NCI-H2196 treated with DMSO at 0.1 percent for 48 hours (cell line): ENCODE data around the gene RABGAP1.

Experiments used
- DNase-seq: peaks from one replicate; lab custom pipeline; 2025; ENCODE audit not compliant: unreplicated experiment; lab: John Stamatoyannopoulos, UW

RABGAP1 gene

GRCh38 chr9:123108976-123109375 lies 168.2 kb downstream of the RABGAP1 start:
- DNase-seq, result no peak

- no peak for DNase-seq
These were observed 168.9 kb downstream of the RABGAP1 start for GRCh38 chr9:123109540-123110279.

- no peak for DNase-seq
These were observed 170.7 kb downstream of the RABGAP1 start for GRCh38 chr9:123111427-123112014.

GRCh38 chr9:123112015-123112975 lies 171.5 kb downstream of the RABGAP1 start:
- no peak for DNase-seq

- DNase-seq, result no peak
These were observed 172.4 kb downstream of the RABGAP1 start for GRCh38 chr9:123113185-123113584.

- no peak for DNase-seq
These were observed 174.5 kb downstream of the RABGAP1 start for GRCh38 chr9:123115146-123115913.

GRCh38 chr9:123116036-123116435 lies 175.2 kb downstream of the RABGAP1 start:
- no peak for DNase-seq

- no peak for DNase-seq
These were observed 178.7 kb downstream of the RABGAP1 start for GRCh38 chr9:123119566-123119965.

GRCh38 chr9:123120131-123120530 lies 179.3 kb downstream of the RABGAP1 start:
- no peak for DNase-seq

GRCh38 chr9:123120953-123121352 lies 180.1 kb downstream of the RABGAP1 start:
- DNase-seq, result no peak

- DNase-seq, result no peak
These were observed 180.6 kb downstream of the RABGAP1 start for GRCh38 chr9:123121457-123121856.

GRCh38 chr9:123127512-123128075 lies 186.8 kb downstream of the RABGAP1 start:
- DNase-seq, result no peak

GRCh38 chr9:123128591-123128990 lies 187.8 kb downstream of the RABGAP1 start:
- no peak for DNase-seq

GRCh38 chr9:123129423-123129822 lies 188.6 kb downstream of the RABGAP1 start:
- no peak for DNase-seq

- no peak for DNase-seq
These were observed 190.4 kb downstream of the RABGAP1 start for GRCh38 chr9:123131258-123131657.

- no peak for DNase-seq
These were observed 191.2 kb downstream of the RABGAP1 start for GRCh38 chr9:123131993-123132392.

- DNase-seq, result no peak
These were observed 191.9 kb downstream of the RABGAP1 start for GRCh38 chr9:123132696-123133095.

GRCh38 chr9:123135430-123135829 lies 194.6 kb downstream of the RABGAP1 start:
- no peak for DNase-seq

GRCh38 chr9:123138163-123138562 lies 197.3 kb downstream of the RABGAP1 start:
- DNase-seq, result no peak

GRCh38 chr9:123149067-123149466 lies 208.2 kb downstream of the RABGAP1 start:
- DNase-seq, result no peak
